Hepatic stellate cell (primary cell): ENCODE data around the gene WDFY4.

Source experiments
- DNase-seq: peaks from one replicate; pipeline ENCODE4 v3.0.0; 2011; ENCODE audit warnings: low spot score

Gene WDFY4

GRCh38 chr10:48656241-48656913 is 28.3 kb upstream of the WDFY4 start:
- DNase-seq: peak; percentile 91

GRCh38 chr10:48656914-48657305 is 27.8 kb upstream of the WDFY4 start:
- DNase-seq: no peak

GRCh38 chr10:48657416-48657815 is 27.3 kb upstream of the WDFY4 start:
- DNase-seq: no peak

- DNase-seq: peak; percentile 68
Observed at GRCh38 chr10:48658243-48658974, 26.3 kb upstream of the WDFY4 start.

GRCh38 chr10:48658975-48659269 is 25.8 kb upstream of the WDFY4 start:
- no peak for DNase-seq

GRCh38 chr10:48659790-48660189 is 24.9 kb upstream of the WDFY4 start:
- no peak for DNase-seq

GRCh38 chr10:48661441-48661840 is 23.2 kb upstream of the WDFY4 start:
- DNase-seq: no peak

- no peak for DNase-seq
Observed at GRCh38 chr10:48667960-48668590, 16.6 kb upstream of the WDFY4 start.

GRCh38 chr10:48670978-48671913 is 13.4 kb upstream of the WDFY4 start:
- no peak for DNase-seq

- DNase-seq: no peak
Observed at GRCh38 chr10:48671914-48672595, 12.6 kb upstream of the WDFY4 start.

- DNase-seq: no peak
Observed at GRCh38 chr10:48672596-48673265, 11.9 kb upstream of the WDFY4 start.

GRCh38 chr10:48677625-48678024 is 7.0 kb upstream of the WDFY4 start:
- DNase-seq: no peak

GRCh38 chr10:48678041-48678440 is 6.6 kb upstream of the WDFY4 start:
- DNase-seq: no peak

GRCh38 chr10:48681740-48682139 is 2.9 kb upstream of the WDFY4 start:
- no peak for DNase-seq

- DNase-seq: no peak
Observed at GRCh38 chr10:48682265-48682664, 2.4 kb upstream of the WDFY4 start.

- DNase-seq: no peak
Observed at GRCh38 chr10:48683424-48683823, 1.2 kb upstream of the WDFY4 start.

GRCh38 chr10:48683868-48684267 is 805 bp upstream of the WDFY4 start:
- DNase-seq: no peak

GRCh38 chr10:48684463-48684791 is 246 bp upstream of the WDFY4 start:
- DNase-seq: no peak

- DNase-seq: no peak
Observed at GRCh38 chr10:48685731-48686130, 1.1 kb downstream of the WDFY4 start.

GRCh38 chr10:48690791-48691660 is 6.4 kb downstream of the WDFY4 start:
- no peak for DNase-seq
